Chondrocyte (in vitro differentiated cells): ENCODE measurements around the gene NBEA. TPM values are rescaled to one million over a fixed set of nuclear protein-coding genes. Genes with fewer than 3 reads are reported as not detected.

Source experiments
- DNase-seq: peaks from one replicate; pipeline ENCODE4 v3.0.0; 2021; ENCODE audit warnings: mixed read lengths, low spot score
- H3K27ac Mint-ChIP-seq: one replicate; pipeline ENCODE4 v1.8.0; 2021; ENCODE audit warnings: mild to moderate bottlenecking, moderate library complexity, mixed read lengths; ENCODE audit not compliant: unreplicated experiment
- H3K27me3 Mint-ChIP-seq: 2 replicates; pipeline ENCODE4 v1.8.0; 2021; ENCODE audit warnings: low read depth, mixed read lengths
- H3K36me3 Mint-ChIP-seq: 2 replicates; pipeline ENCODE4 v1.8.0; 2021; ENCODE audit warnings: low read depth, mixed read lengths
- H3K4me1 Mint-ChIP-seq: 2 replicates; pipeline ENCODE4 v1.8.0; 2021; ENCODE audit warnings: low read depth, mild to moderate bottlenecking, mixed read lengths
- H3K4me3 Mint-ChIP-seq: one replicate; pipeline ENCODE4 v1.8.0; 2021; ENCODE audit warnings: mild to moderate bottlenecking, moderate library complexity, mixed read lengths; ENCODE audit not compliant: unreplicated experiment
- H3K9me3 Mint-ChIP-seq: 2 replicates; pipeline ENCODE4 v1.8.0; 2021; ENCODE audit warnings: low read depth, mixed read lengths
- total RNA-seq: library from RNA; stranded (reverse); gene quantifications from 3 replicates; pipeline ENCODE4 v1.2.1, GENCODE V29; 2021
- TF ChIP-seq, protein P1 (sequence below): fragments of 200-600 bp; sonication (generic); IDR thresholded peaks from 2 replicates; pipeline ENCODE4 v1.5.0; 2021; ENCODE audit warnings: antibody characterized with exemption, mild to moderate bottlenecking, moderate library complexity

Gene NBEA
- total RNA-seq, 1 donor from 2014 or later: 4.9 TPM

GRCh38 chr13:34931572-34931971, 10.5 kb upstream of the NBEA start:
- Mint-ChIP-seq H3K27me3 (peaks cover 21% of the 10 kb centered on the region), H3K9me3 (peaks cover 2% of the 10 kb centered on the region), H3K4me1 (no peaks in the 10 kb centered on the region), H3K4me3 (no peak overlapping the region), H3K27ac (no peak overlapping the region), H3K36me3 (no peaks in the 10 kb centered on the region)
- DNase-seq: no peak
- TF ChIP-seq, protein P1, sequence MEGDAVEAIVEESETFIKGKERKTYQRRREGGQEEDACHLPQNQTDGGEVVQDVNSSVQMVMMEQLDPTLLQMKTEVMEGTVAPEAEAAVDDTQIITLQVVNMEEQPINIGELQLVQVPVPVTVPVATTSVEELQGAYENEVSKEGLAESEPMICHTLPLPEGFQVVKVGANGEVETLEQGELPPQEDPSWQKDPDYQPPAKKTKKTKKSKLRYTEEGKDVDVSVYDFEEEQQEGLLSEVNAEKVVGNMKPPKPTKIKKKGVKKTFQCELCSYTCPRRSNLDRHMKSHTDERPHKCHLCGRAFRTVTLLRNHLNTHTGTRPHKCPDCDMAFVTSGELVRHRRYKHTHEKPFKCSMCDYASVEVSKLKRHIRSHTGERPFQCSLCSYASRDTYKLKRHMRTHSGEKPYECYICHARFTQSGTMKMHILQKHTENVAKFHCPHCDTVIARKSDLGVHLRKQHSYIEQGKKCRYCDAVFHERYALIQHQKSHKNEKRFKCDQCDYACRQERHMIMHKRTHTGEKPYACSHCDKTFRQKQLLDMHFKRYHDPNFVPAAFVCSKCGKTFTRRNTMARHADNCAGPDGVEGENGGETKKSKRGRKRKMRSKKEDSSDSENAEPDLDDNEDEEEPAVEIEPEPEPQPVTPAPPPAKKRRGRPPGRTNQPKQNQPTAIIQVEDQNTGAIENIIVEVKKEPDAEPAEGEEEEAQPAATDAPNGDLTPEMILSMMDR: no peak

- Mint-ChIP-seq H3K36me3 (no peaks in the 10 kb centered on the region), H3K27ac (no peak overlapping the region), H3K27me3 (peaks cover 32% of the 10 kb centered on the region), H3K4me1 (no peaks in the 10 kb centered on the region), H3K4me3 (no peak overlapping the region), H3K9me3 (peaks cover 2% of the 10 kb centered on the region)
- TF ChIP-seq, protein P1: no peak
- DNase-seq: no peak
Measured at GRCh38 chr13:34933349-34933748, 8.7 kb upstream of the NBEA start.

DNA sequence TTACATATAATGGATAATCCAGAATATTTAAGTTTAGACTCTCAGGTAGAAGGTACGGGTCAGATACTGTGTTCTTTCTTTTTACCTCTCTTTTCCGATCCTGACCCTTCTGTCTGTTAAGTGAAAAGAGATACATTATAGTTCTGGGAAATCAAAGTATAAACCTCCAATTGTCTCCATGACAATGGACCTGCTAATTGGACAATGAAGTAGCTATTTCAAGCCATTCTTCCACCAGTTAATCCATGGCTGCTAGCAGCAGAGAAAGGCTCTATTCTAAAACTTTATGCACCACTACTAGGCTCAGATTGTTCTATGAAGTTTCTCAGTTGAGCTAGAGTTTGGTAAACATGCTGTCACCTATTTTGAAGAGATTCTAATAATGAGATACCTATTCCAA, 8.3 kb upstream of the NBEA start:
- Mint-ChIP-seq H3K36me3 (no peaks in the 10 kb centered on the region), H3K27me3 (peaks cover 30% of the 10 kb centered on the region)
- TF ChIP-seq, protein P1: no peak

GRCh38 chr13:34935841-34936240, 6.2 kb upstream of the NBEA start:
- Mint-ChIP-seq H3K4me1 (no peaks in the 10 kb centered on the region), H3K27me3 (peaks cover 30% of the 10 kb centered on the region), H3K4me3 (no peak overlapping the region), H3K36me3 (no peaks in the 10 kb centered on the region), H3K9me3 (peaks cover 2% of the 10 kb centered on the region), H3K27ac (no peak overlapping the region)
- TF ChIP-seq, protein P1: no peak
- no peak for DNase-seq

More for the DNA sequence above, 8.3 kb upstream of the NBEA start:
- peaks cover 2% of the 10 kb centered on the region for H3K9me3 Mint-ChIP-seq
- no peaks in the 10 kb centered on the region for H3K4me1 Mint-ChIP-seq
- no peak for DNase-seq
- no peak overlapping the region for H3K27ac Mint-ChIP-seq
- H3K4me3 Mint-ChIP-seq: no peak overlapping the region

DNA sequence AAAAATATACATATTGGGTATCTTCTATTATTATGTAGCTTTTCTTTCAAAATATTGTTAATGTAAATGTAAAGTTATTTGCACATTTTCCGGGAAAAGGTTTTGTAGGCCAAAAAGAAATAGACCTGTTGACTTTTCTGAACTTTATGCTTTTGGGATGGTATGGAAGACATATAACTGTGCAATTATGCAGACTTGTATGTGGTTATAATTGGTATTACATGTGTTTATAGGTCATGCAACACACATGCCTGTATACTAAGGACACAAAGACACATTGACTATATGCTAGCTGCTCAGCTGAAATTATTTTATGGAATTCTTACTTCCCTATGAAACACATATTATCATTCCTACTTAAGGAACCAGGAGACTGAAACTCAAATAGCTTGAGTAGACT, 2.3 kb upstream of the NBEA start:
- Mint-ChIP-seq H3K9me3 (no peaks in the 10 kb centered on the region), H3K27me3 (peaks cover 34% of the 10 kb centered on the region), H3K4me3 (no peak overlapping the region), H3K4me1 (peaks cover 16% of the 10 kb centered on the region), H3K36me3 (no peaks in the 10 kb centered on the region), H3K27ac (no peak overlapping the region)
- DNase-seq: no peak
- TF ChIP-seq, protein P1: no peak
